ENCODE data around the gene NFIX.

Gene NFIX

DNA sequence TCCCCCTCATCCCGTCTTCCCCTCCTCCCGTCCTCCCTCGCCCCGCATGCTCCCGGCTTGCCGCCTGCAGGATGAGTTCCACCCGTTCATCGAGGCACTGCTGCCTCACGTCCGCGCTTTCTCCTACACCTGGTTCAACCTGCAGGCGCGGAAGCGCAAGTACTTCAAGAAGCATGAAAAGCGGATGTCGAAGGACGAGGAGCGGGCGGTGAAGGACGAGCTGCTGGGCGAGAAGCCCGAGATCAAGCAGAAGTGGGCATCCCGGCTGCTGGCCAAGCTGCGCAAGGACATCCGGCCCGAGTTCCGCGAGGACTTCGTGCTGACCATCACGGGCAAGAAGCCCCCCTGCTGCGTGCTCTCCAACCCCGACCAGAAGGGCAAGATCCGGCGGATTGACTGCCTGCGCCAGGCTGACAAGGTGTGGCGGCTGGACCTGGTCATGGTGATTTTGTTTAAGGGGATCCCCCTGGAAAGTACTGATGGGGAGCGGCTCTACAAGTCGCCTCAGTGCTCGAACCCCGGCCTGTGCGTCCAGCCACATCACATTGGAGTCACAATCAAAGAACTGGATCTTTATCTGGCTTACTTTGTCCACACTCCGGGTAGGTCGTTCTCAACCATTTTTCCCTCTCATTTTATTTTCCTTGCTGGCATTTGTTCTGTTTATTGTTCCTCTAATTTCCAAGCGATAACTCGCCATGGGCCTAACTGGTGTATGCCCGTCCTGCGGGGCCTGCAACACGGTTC, 29.8 kb downstream of the NFIX start:
- Histone ChIP-seq H3K9me3 (ENCODE audit: control extremely low read depth in 1 of 5, control insufficient read depth in 4 of 5, insufficient read depth in 2 of 5, low read depth in 1 of 5, low read length in 4 of 5) (no peaks in the 10 kb centered on the region), H3K4me3 (ENCODE audit: control insufficient read depth in 1 of 7, extremely low read depth in 1 of 7, insufficient read depth in 4 of 7, low read depth in 2 of 7, low read length in 6 of 7) (peak overlapping the region in 3 of 7 experiments; percentile 60 to 83 (median 72)), H3K4me1 (ENCODE audit: control extremely low read depth in 1 of 4, control insufficient read depth in 4 of 4, insufficient read depth in 4 of 4, low read length in 3 of 4) (peaks cover 0 to 40% (median 18%) of the 10 kb centered on the region in 4 experiments), H3K27me3 (replicated peaks in 2 of 5; ENCODE audit: control insufficient read depth in 4 of 5, insufficient read depth in 5 of 5, low read length in 4 of 5) (peaks cover 0 to 42% (median 5%) of the 10 kb centered on the region in 5 experiments), H3K27ac (ENCODE audit: insufficient read depth in 1 of 2, low read depth in 1 of 2, low read length in 2 of 2, poor library complexity in 1 of 2, severe bottlenecking in 2 of 2) (no peak overlapping the region), H3K36me3 (ENCODE audit: control insufficient read depth in 4 of 4, insufficient read depth in 4 of 4, low read length in 3 of 4) (peaks cover 0 to 26% (median 8%) of the 10 kb centered on the region in 4 experiments)
- CTCF ChIA-PET, result interaction anchor here (1.0 to 2.7 kb wide), 4 partner anchors 9 to 58 kb away, joined by 3 to 10 read pairs (median 4); no protein-coding TSS in a partner anchor
- 65% methylated on average over 45 of the region's 48 CpGs for WGBS (ENCODE audit: insufficient coverage)
- DNase-seq, result no peak
- POLR2A ChIA-PET, result interaction anchor here (1.1 kb wide), 1 partner anchor 69 kb away, joined by 3 read pairs; no protein-coding TSS in a partner anchor

DNA sequence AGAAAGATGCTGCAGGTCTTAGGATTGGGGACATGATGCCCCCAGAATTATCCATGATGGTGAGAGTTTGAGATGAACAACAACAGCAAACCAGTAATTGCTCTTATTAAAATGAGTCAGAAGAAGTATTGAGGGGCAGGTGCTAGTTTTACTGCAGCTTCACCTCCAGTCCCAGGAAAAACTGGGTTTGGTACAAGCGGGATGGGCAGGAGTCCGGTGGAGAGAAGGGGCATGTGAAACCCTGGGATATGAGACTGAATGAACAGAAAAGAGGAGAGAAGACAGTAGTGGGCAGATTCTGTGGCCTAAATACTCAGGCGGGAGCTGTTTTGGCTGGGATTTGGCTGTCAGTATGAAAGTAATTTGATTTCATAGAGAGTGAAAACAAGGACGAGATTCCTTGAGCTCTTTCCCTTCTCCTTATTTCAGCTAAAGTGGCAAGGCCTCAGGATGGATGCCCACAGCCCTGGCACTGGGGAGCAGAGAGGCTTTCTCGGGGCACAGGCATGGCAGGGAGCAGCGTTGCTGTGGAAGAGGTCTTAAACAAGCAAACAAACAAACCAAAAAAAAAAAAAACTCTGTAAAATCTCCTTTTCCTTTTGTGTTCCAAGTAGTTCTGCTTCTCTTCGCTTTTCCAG, 30.7 kb downstream of the NFIX start:
- no peak overlapping the region for H3K27ac ChIP-seq (ENCODE audit: insufficient read depth in 1 of 2, low read depth in 1 of 2, low read length in 2 of 2, poor library complexity in 1 of 2, severe bottlenecking in 2 of 2)
- peaks cover 0 to 26% (median 7%) of the 10 kb centered on the region in 4 experiments for H3K36me3 ChIP-seq (ENCODE audit: control insufficient read depth in 4 of 4, insufficient read depth in 4 of 4, low read length in 3 of 4)
- no peaks in the 10 kb centered on the region for H3K9me3 ChIP-seq (ENCODE audit: control extremely low read depth in 1 of 5, control insufficient read depth in 4 of 5, insufficient read depth in 2 of 5, low read depth in 1 of 5, low read length in 4 of 5)
- ChIA-PET CTCF (interaction anchor here (1.2 to 9.7 kb wide), 3 partner anchors 10 to 66 kb away, joined by 4 to 253 read pairs (median 123); no protein-coding TSS in a partner anchor), POLR2A (no interaction called here)
- 89% methylated on average over 5 of the region's 7 CpGs for WGBS (ENCODE audit: insufficient coverage)
- no peak for DNase-seq
- H3K27me3 ChIP-seq (replicated peaks in 2 of 5; ENCODE audit: control insufficient read depth in 4 of 5, insufficient read depth in 5 of 5, low read length in 4 of 5), result peaks cover 0 to 36% (median 5%) of the 10 kb centered on the region in 5 experiments
- H3K4me1 ChIP-seq (ENCODE audit: control extremely low read depth in 1 of 4, control insufficient read depth in 4 of 4, insufficient read depth in 4 of 4, low read length in 3 of 4), result peaks cover 0 to 40% (median 18%) of the 10 kb centered on the region in 4 experiments
- H3K4me3 ChIP-seq (ENCODE audit: control insufficient read depth in 1 of 7, extremely low read depth in 1 of 7, insufficient read depth in 4 of 7, low read depth in 2 of 7, low read length in 6 of 7), result no peak overlapping the region

GRCh38 chr19:13026462-13027370, 31.4 kb downstream of the NFIX start:
- DNase-seq, result no peak
- peaks cover 0 to 34% (median 17%) of the 10 kb centered on the region in 4 experiments for H3K4me1 ChIP-seq (ENCODE audit: control extremely low read depth in 1 of 4, control insufficient read depth in 4 of 4, insufficient read depth in 4 of 4, low read length in 3 of 4)
- POLR2A ChIA-PET, result no interaction called here
- peaks cover 0 to 30% (median 5%) of the 10 kb centered on the region in 5 experiments for H3K27me3 ChIP-seq (replicated peaks in 2 of 5; ENCODE audit: control insufficient read depth in 4 of 5, insufficient read depth in 5 of 5, low read length in 4 of 5)
- peaks cover 0 to 26% (median 7%) of the 10 kb centered on the region in 4 experiments for H3K36me3 ChIP-seq (ENCODE audit: control insufficient read depth in 4 of 4, insufficient read depth in 4 of 4, low read length in 3 of 4)
- no peaks in the 10 kb centered on the region for H3K9me3 ChIP-seq (ENCODE audit: control extremely low read depth in 1 of 5, control insufficient read depth in 4 of 5, insufficient read depth in 2 of 5, low read depth in 1 of 5, low read length in 4 of 5)
- CTCF ChIA-PET, result interaction anchor here (0.5 to 9.7 kb wide), 7 partner anchors 11 to 1734 kb away, joined by 3 to 253 read pairs (median 72); no protein-coding TSS in a partner anchor
- H3K4me3 ChIP-seq (ENCODE audit: control insufficient read depth in 1 of 7, extremely low read depth in 1 of 7, insufficient read depth in 4 of 7, low read depth in 2 of 7, low read length in 6 of 7), result no peak overlapping the region
- H3K27ac ChIP-seq (ENCODE audit: insufficient read depth in 1 of 2, low read depth in 1 of 2, low read length in 2 of 2, poor library complexity in 1 of 2, severe bottlenecking in 2 of 2), result no peak overlapping the region
- 79% methylated on average over 4 of the region's 14 CpGs for WGBS (ENCODE audit: insufficient coverage)

DNA sequence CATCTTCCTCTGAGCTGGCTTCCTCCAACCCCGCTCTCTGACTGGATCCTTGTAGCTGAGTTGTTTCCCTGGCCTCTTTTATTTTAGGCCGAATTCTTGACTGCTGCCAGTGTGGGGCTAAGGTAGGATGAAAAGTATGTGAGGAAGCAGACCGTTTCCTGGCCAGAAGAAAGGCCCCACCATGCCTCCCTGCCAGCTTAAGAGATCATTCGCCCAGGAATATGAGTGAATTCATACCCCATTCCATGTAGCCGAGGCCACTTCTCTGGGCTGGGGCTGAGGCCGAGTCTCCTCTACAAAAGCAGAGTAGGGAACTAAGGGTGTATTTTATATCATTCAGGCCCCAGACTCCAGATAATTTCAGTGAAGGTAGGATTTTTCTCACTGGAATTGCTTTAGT, 32.3 kb downstream of the NFIX start:
- no peak overlapping the region for H3K27ac ChIP-seq (ENCODE audit: insufficient read depth in 1 of 2, low read depth in 1 of 2, low read length in 2 of 2, poor library complexity in 1 of 2, severe bottlenecking in 2 of 2)
- 100% methylated on average over 2 of the region's 6 CpGs for WGBS (ENCODE audit: insufficient coverage)
- H3K27me3 ChIP-seq (replicated peaks in 2 of 5; ENCODE audit: control insufficient read depth in 4 of 5, insufficient read depth in 5 of 5, low read length in 4 of 5), result peaks cover 0 to 28% (median 5%) of the 10 kb centered on the region in 5 experiments
- POLR2A ChIA-PET, result no interaction called here
- peaks cover 0 to 25% (median 13%) of the 10 kb centered on the region in 4 experiments for H3K4me1 ChIP-seq (ENCODE audit: control extremely low read depth in 1 of 4, control insufficient read depth in 4 of 4, insufficient read depth in 4 of 4, low read length in 3 of 4)
- peaks cover 0 to 26% (median 7%) of the 10 kb centered on the region in 4 experiments for H3K36me3 ChIP-seq (ENCODE audit: control insufficient read depth in 4 of 4, insufficient read depth in 4 of 4, low read length in 3 of 4)
- DNase-seq, result no peak
- H3K4me3 ChIP-seq (ENCODE audit: control insufficient read depth in 1 of 7, extremely low read depth in 1 of 7, insufficient read depth in 4 of 7, low read depth in 2 of 7, low read length in 6 of 7), result no peak overlapping the region
- CTCF ChIA-PET, result interaction anchor here (0.5 to 9.7 kb wide), 10 partner anchors 12 to 1734 kb away, joined by 3 to 253 read pairs (median 62); no protein-coding TSS in a partner anchor
- H3K9me3 ChIP-seq (ENCODE audit: control extremely low read depth in 1 of 5, control insufficient read depth in 4 of 5, insufficient read depth in 2 of 5, low read depth in 1 of 5, low read length in 4 of 5), result no peaks in the 10 kb centered on the region

- WGBS (ENCODE audit: insufficient coverage), result 100% methylated on average over 2 of the region's 3 CpGs
- peaks cover 0 to 22% (median 11%) of the 10 kb centered on the region in 4 experiments for H3K4me1 ChIP-seq (ENCODE audit: control extremely low read depth in 1 of 4, control insufficient read depth in 4 of 4, insufficient read depth in 4 of 4, low read length in 3 of 4)
- H3K4me3 ChIP-seq (ENCODE audit: control insufficient read depth in 1 of 7, extremely low read depth in 1 of 7, insufficient read depth in 4 of 7, low read depth in 2 of 7, low read length in 6 of 7), result no peak overlapping the region
- no peak overlapping the region for H3K27ac ChIP-seq (ENCODE audit: insufficient read depth in 1 of 2, low read depth in 1 of 2, low read length in 2 of 2, poor library complexity in 1 of 2, severe bottlenecking in 2 of 2)
- no peak for DNase-seq
- ChIA-PET CTCF (interaction anchor here (0.7 to 9.7 kb wide), 11 partner anchors 12 to 64 kb away, joined by 3 to 253 read pairs (median 57); no protein-coding TSS in a partner anchor), POLR2A (no interaction called here)
- H3K27me3 ChIP-seq (replicated peaks in 2 of 5; ENCODE audit: control insufficient read depth in 4 of 5, insufficient read depth in 5 of 5, low read length in 4 of 5), result peaks cover 0 to 28% (median 5%) of the 10 kb centered on the region in 5 experiments
- H3K9me3 ChIP-seq (ENCODE audit: control extremely low read depth in 1 of 5, control insufficient read depth in 4 of 5, insufficient read depth in 2 of 5, low read depth in 1 of 5, low read length in 4 of 5), result no peaks in the 10 kb centered on the region
- H3K36me3 ChIP-seq (ENCODE audit: control insufficient read depth in 4 of 4, insufficient read depth in 4 of 4, low read length in 3 of 4), result peaks cover 0 to 26% (median 7%) of the 10 kb centered on the region in 4 experiments
These were observed 32.8 kb downstream of the NFIX start for GRCh38 chr19:13028027-13028426.

GRCh38 chr19:13029301-13029880, 34.1 kb downstream of the NFIX start:
- ChIA-PET POLR2A (no interaction called here), CTCF (interaction anchor here (0.8 to 9.7 kb wide), 20 partner anchors 8 to 76 kb away, joined by 3 to 253 read pairs (median 11); no protein-coding TSS in a partner anchor)
- no peak overlapping the region for H3K27ac ChIP-seq (ENCODE audit: insufficient read depth in 1 of 2, low read depth in 1 of 2, low read length in 2 of 2, poor library complexity in 1 of 2, severe bottlenecking in 2 of 2)

More at GRCh38 chr19:13029301-13029880, 34.1 kb downstream of the NFIX start:
- H3K36me3 ChIP-seq (ENCODE audit: control insufficient read depth in 4 of 4, insufficient read depth in 4 of 4, low read length in 3 of 4), result peaks cover 0 to 26% (median 7%) of the 10 kb centered on the region in 4 experiments
- no peak overlapping the region for H3K4me3 ChIP-seq (ENCODE audit: control insufficient read depth in 1 of 7, extremely low read depth in 1 of 7, insufficient read depth in 4 of 7, low read depth in 2 of 7, low read length in 6 of 7)
- 86% methylated on average over 8 of the region's 9 CpGs for WGBS (ENCODE audit: insufficient coverage)
- DNase-seq, result no peak
- H3K9me3 ChIP-seq (ENCODE audit: control extremely low read depth in 1 of 5, control insufficient read depth in 4 of 5, insufficient read depth in 2 of 5, low read depth in 1 of 5, low read length in 4 of 5), result no peaks in the 10 kb centered on the region
- H3K27me3 ChIP-seq (replicated peaks in 2 of 5; ENCODE audit: control insufficient read depth in 4 of 5, insufficient read depth in 5 of 5, low read length in 4 of 5), result peaks cover 0 to 26% (median 3%) of the 10 kb centered on the region in 5 experiments
- peaks cover 0 to 15% (median 8%) of the 10 kb centered on the region in 4 experiments for H3K4me1 ChIP-seq (ENCODE audit: control extremely low read depth in 1 of 4, control insufficient read depth in 4 of 4, insufficient read depth in 4 of 4, low read length in 3 of 4)

Measured in common myeloid progenitor, CD34-positive (primary cell).